HL-60 (cell line): ENCODE results near the gene ZNF469.

ENCODE experiments used
- POLR2AphosphoS5 ChIP-seq: IDR thresholded peaks from 2 replicates; pipeline ENCODE4 v1.6.1; 2012; ENCODE audit warnings: low read depth
- TF ChIP-seq, protein P1 (sequence below): IDR thresholded peaks from one replicate; pipeline ENCODE4 v1.5.1; 2011; ENCODE audit warnings: low read length, control low read depth, inconsistent platforms; ENCODE audit not compliant: insufficient read depth
- TF ChIP-seq, protein P2 (sequence below): IDR thresholded peaks from 2 replicates; pipeline ENCODE4 v1.6.1; 2012; ENCODE audit warnings: low read depth; ENCODE audit not compliant: insufficient replicate concordance

DNA sequence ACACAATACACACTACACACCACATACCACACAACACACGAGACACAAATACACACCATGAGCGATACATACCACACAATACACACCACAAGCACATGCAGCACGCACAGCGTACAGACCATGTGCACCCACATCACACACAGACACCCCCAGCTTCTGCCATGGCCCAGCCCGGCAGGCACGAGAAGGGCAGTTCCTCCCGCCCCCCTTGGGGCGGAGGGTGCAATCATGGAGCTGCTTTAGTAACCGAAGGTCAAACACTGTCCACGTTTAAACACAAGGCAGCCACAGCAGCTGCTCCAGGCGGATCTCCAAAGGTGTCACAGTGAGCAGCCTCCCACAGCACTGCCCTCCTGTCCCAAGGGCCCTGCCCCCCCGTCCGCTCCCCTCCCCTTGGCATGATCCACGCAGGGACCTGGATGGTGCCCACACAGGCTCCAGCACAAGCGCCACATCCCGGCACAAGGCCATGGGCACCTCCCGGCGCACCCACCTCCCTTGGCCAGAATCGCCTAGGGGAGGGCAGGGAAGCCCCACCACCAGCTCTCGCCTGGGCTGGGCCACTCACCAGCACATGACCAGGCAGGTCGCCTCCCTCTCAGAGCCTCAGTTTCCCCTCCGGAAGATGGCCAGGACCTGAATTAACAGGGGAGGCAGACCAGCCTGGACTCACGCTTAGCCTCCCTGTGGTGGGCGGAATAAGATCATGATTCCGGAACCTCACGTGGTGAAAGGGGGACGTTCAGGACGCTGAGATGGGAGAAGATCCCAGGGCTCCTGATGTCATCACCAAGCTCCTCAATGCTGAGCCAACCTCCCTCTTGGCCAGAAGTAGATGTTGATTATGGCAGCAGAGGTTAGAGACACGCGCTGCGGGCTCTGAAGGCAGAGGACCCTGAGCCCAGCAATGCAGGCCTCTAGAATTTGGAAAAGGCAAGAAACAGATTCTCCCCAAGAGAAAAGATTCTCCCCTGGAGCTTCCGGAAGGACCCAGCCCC, 32.6 kb upstream of the ZNF469 start:
- TF ChIP-seq, protein P1, sequence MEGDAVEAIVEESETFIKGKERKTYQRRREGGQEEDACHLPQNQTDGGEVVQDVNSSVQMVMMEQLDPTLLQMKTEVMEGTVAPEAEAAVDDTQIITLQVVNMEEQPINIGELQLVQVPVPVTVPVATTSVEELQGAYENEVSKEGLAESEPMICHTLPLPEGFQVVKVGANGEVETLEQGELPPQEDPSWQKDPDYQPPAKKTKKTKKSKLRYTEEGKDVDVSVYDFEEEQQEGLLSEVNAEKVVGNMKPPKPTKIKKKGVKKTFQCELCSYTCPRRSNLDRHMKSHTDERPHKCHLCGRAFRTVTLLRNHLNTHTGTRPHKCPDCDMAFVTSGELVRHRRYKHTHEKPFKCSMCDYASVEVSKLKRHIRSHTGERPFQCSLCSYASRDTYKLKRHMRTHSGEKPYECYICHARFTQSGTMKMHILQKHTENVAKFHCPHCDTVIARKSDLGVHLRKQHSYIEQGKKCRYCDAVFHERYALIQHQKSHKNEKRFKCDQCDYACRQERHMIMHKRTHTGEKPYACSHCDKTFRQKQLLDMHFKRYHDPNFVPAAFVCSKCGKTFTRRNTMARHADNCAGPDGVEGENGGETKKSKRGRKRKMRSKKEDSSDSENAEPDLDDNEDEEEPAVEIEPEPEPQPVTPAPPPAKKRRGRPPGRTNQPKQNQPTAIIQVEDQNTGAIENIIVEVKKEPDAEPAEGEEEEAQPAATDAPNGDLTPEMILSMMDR: no peak
- TF ChIP-seq, protein P2, sequence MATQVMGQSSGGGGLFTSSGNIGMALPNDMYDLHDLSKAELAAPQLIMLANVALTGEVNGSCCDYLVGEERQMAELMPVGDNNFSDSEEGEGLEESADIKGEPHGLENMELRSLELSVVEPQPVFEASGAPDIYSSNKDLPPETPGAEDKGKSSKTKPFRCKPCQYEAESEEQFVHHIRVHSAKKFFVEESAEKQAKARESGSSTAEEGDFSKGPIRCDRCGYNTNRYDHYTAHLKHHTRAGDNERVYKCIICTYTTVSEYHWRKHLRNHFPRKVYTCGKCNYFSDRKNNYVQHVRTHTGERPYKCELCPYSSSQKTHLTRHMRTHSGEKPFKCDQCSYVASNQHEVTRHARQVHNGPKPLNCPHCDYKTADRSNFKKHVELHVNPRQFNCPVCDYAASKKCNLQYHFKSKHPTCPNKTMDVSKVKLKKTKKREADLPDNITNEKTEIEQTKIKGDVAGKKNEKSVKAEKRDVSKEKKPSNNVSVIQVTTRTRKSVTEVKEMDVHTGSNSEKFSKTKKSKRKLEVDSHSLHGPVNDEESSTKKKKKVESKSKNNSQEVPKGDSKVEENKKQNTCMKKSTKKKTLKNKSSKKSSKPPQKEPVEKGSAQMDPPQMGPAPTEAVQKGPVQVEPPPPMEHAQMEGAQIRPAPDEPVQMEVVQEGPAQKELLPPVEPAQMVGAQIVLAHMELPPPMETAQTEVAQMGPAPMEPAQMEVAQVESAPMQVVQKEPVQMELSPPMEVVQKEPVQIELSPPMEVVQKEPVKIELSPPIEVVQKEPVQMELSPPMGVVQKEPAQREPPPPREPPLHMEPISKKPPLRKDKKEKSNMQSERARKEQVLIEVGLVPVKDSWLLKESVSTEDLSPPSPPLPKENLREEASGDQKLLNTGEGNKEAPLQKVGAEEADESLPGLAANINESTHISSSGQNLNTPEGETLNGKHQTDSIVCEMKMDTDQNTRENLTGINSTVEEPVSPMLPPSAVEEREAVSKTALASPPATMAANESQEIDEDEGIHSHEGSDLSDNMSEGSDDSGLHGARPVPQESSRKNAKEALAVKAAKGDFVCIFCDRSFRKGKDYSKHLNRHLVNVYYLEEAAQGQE: no peak
- no peak for TF ChIP-seq POLR2AphosphoS5
